Retinal pigment epithelial cell (primary cell): ENCODE measurements around the gene PGD.
A peak's percentile ranks its signal among the peaks of the same experiment; 100 is the strongest.

ENCODE experiments used
- DNase-seq: peaks from one replicate; pipeline ENCODE4 v3.0.0-alpha.2; 2010; ENCODE audit warnings: low read depth
- H3K4me3 ChIP-seq: 2 replicates; pipeline ENCODE4 v1.5.1; 2011; ENCODE audit warnings: mild to moderate bottlenecking, low read length, control low read depth, moderate library complexity
- CTCF ChIP-seq: conservative IDR thresholded peaks from 2 replicates; pipeline ENCODE4 v1.5.1; 2011; ENCODE audit warnings: low read depth, low read length, control low read depth, inconsistent platforms

The PGD gene

GRCh38 chr1:10430216-10431069 is 31.6 kb downstream of the PGD start, which contains the start of gene CENPS:
Gene CENPS, plus strand, starts transcription at chr1:10430433. Its CDS starts 85 bp downstream, at chr1:10430518.
- peak; percentile 51 for DNase-seq
- peak; percentile 81 for TF ChIP-seq CTCF
- H3K4me3 ChIP-seq: peak within 1 kb of the TSS; percentile 78

- TF ChIP-seq CTCF: no peak
- peak overlapping the region; percentile 78 for H3K4me3 ChIP-seq
- no peak for DNase-seq
Observed at GRCh38 chr1:10431070-10431730, 32.3 kb downstream of the PGD start.

- no peak overlapping the region for H3K4me3 ChIP-seq
- DNase-seq: no peak
- TF ChIP-seq CTCF: no peak
Observed at GRCh38 chr1:10432910-10433700, 34.2 kb downstream of the PGD start.

GRCh38 chr1:10433790-10434189 is 34.9 kb downstream of the PGD start:
- TF ChIP-seq CTCF: no peak
- H3K4me3 ChIP-seq: no peak overlapping the region
- no peak for DNase-seq

GRCh38 chr1:10434590-10434989 is 35.7 kb downstream of the PGD start:
- H3K4me3 ChIP-seq: no peak overlapping the region
- no peak for TF ChIP-seq CTCF

GRCh38 chr1:10437052-10437451 is 38.2 kb downstream of the PGD start:
- DNase-seq: no peak
- no peak for TF ChIP-seq CTCF
- no peak overlapping the region for H3K4me3 ChIP-seq

More at GRCh38 chr1:10434590-10434989, 35.7 kb downstream of the PGD start:
- no peak for DNase-seq
